ENCODE results near the gene PRRG2. TPM values are rescaled to one million over a fixed set of nuclear protein-coding genes. Genes with fewer than 3 reads are reported as not detected.

The PRRG2 gene
- total and polyA plus RNA-seq, 9 of the 15 experiments (the other 6 are each of a cell fraction or from before 2014, with no cell fraction given) = 0.06 to 1.1 (median 0.33) TPM

DNA sequence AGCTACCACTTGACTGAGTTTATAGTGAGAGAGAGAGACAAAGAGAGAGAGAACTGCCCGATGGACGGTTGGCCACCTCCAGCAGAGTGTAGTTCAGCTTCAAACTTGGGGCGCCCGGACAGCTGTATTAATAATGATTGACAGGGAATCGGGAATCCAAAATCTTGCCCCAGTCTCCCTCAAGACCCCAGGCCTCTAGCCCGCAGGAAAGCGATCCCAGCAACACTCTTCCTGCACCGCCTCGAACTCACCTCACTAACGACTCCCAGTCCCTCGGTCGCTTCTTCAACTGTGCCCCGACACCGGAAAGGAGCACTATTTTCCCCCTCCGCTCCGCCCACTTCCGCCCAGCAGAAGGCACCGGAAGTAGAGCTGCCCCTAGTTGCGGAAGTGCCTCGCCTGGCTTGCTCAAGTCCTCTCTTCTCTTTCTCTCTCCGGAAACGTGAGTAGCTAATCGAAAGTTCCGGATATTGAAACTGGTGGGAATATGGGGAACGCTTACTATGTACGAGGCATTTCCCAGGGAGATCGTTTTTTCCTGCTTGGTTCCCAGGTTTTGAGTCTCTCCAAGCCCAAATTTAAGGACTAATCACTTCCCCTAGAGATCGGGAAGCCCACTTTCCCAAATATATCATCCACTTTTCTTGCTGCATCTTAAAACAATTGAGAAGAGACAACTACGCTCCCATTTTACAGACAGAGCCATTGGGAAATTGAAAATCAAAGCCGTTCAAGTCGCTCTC, 681 bp upstream of the PRRG2 start, which contains the start of gene NOSIP (continued):
- TF ChIP-seq MAFK (IDR thresholded peaks at IDR 0.05; ENCODE audit: low read length) (peak; percentile 61; the same call in 1 of the 2 replicates), CBFA2T2 (conservative IDR thresholded peaks at IDR 0.05) (no peak), ZNF586 (CRISPR knock-in tag; conservative IDR thresholded peaks at IDR 0.05) (no peak), NEUROD1 (IDR thresholded peaks at IDR 0.05; ENCODE audit: borderline replicate concordance, low read depth, low read length, partially characterized antibody) (no peak), GABPB1 (CRISPR knock-in tag; IDR thresholded peaks at IDR 0.05) (peak; percentile 100), ZNF507 (tag; conservative IDR thresholded peaks at IDR 0.05) (no peak), KLF10 (CRISPR knock-in tag; IDR thresholded peaks at IDR 0.05) (no peak), CAMTA2 (CRISPR knock-in tag; conservative IDR thresholded peaks at IDR 0.05) (no peak), SOX6 (IDR thresholded peaks at IDR 0.05) (peak; percentile 60; the same call in 1 of the 2 replicates), CREM (IDR thresholded peaks at IDR 0.05; ENCODE audit: low read depth) (peak; percentile 77), ZNF263 (CRISPR knock-in tag; IDR thresholded peaks at IDR 0.05; ENCODE audit: borderline replicate concordance) (peak; percentile 69), TCF7L2 (IDR thresholded peaks at IDR 0.05; ENCODE audit: low read depth, low read length) (peak; percentile 40; the same call in 1 of the 2 replicates)
- TF ChIP-seq, protein P1, sequence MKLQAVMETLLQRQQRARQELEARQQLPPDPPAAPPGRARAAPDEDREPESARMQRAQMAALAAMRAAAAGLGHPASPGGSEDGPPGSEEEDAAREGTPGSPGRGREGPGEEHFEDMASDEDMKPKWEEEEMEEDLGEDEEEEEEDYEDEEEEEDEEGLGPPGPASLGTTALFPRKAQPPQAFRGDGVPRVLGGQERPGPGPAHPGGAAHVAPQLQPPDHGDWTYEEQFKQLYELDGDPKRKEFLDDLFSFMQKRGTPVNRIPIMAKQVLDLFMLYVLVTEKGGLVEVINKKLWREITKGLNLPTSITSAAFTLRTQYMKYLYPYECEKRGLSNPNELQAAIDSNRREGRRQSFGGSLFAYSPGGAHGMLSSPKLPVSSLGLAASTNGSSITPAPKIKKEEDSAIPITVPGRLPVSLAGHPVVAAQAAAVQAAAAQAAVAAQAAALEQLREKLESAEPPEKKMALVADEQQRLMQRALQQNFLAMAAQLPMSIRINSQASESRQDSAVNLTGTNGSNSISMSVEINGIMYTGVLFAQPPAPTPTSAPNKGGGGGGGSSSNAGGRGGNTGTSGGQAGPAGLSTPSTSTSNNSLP (IDR thresholded peaks at IDR 0.05; ENCODE audit: borderline replicate concordance, low read depth, low read length) = no peak
- TF ChIP-seq, protein P2, sequence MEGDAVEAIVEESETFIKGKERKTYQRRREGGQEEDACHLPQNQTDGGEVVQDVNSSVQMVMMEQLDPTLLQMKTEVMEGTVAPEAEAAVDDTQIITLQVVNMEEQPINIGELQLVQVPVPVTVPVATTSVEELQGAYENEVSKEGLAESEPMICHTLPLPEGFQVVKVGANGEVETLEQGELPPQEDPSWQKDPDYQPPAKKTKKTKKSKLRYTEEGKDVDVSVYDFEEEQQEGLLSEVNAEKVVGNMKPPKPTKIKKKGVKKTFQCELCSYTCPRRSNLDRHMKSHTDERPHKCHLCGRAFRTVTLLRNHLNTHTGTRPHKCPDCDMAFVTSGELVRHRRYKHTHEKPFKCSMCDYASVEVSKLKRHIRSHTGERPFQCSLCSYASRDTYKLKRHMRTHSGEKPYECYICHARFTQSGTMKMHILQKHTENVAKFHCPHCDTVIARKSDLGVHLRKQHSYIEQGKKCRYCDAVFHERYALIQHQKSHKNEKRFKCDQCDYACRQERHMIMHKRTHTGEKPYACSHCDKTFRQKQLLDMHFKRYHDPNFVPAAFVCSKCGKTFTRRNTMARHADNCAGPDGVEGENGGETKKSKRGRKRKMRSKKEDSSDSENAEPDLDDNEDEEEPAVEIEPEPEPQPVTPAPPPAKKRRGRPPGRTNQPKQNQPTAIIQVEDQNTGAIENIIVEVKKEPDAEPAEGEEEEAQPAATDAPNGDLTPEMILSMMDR (IDR thresholded peaks at IDR 0.05 in 2 of 3, conservative IDR thresholded peaks at IDR 0.05 in 1 of 3; ENCODE audit: insufficient read depth in 2 of 3, low read depth in 1 of 3, low read length in 3 of 3) = 0 out of 6 replicates have a peak, but pooled peaks of 1 of the 3 experiments have one; percentile 13
- TF ChIP-seq, protein P3, sequence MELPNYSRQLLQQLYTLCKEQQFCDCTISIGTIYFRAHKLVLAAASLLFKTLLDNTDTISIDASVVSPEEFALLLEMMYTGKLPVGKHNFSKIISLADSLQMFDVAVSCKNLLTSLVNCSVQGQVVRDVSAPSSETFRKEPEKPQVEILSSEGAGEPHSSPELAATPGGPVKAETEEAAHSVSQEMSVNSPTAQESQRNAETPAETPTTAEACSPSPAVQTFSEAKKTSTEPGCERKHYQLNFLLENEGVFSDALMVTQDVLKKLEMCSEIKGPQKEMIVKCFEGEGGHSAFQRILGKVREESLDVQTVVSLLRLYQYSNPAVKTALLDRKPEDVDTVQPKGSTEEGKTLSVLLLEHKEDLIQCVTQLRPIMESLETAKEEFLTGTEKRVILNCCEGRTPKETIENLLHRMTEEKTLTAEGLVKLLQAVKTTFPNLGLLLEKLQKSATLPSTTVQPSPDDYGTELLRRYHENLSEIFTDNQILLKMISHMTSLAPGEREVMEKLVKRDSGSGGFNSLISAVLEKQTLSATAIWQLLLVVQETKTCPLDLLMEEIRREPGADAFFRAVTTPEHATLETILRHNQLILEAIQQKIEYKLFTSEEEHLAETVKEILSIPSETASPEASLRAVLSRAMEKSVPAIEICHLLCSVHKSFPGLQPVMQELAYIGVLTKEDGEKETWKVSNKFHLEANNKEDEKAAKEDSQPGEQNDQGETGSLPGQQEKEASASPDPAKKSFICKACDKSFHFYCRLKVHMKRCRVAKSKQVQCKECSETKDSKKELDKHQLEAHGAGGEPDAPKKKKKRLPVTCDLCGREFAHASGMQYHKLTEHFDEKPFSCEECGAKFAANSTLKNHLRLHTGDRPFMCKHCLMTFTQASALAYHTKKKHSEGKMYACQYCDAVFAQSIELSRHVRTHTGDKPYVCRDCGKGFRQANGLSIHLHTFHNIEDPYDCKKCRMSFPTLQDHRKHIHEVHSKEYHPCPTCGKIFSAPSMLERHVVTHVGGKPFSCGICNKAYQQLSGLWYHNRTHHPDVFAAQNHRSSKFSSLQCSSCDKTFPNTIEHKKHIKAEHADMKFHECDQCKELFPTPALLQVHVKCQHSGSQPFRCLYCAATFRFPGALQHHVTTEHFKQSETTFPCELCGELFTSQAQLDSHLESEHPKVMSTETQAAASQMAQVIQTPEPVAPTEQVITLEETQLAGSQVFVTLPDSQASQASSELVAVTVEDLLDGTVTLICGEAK (IDR thresholded peaks at IDR 0.05) = peak; percentile 100
- TF ChIP-seq, protein P3 (CRISPR knock-in tag; IDR thresholded peaks at IDR 0.05) = no peak
